Measurements from ENCODE around the gene SLC24A4.
"Not testable (repeated sequence)": the region's sequence is repeated elsewhere in the genome, so short reads cannot be mapped to it uniquely, and the experiment has no call there.

Gene SLC24A4

DNA sequence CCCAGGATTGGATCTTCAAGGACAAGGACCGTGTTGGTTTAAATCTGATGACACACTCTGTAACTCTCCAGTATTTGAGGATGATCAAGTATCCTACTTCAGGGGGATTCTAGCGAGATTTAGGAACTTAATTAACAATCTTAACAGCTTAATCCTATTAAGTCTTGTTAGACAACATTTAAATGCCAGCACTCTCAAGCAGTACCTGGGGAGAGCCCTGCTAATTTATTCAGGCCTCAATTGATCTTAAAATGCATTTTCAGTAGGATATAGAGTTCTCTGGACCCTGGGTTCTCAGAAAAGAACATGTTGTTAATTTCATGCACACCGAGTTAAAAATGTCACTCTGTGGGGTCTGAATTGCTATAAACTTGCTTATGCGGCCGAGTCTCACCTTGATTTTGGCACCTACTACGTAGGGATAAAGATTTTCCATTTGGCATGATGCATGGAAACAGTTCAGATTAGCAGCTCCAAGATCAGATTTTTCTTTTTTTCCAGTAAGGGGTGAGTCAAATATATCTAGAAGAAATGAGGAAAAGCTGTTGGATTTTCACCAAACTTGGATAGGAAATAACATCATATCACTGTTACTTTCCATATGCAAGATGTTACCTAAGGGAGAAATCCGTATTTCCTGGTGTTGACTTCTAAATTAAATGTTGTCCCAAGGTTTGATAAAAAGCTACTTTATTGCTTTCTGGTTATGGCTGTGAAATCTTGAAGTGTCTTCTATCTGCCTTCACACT, 76.1 kb downstream of the SLC24A4 start:
- H2AK5ac ChIP-seq (ENCODE audit: low read depth, low read length) = no peak overlapping the region
- no peak overlapping the region for H2BK12ac ChIP-seq (ENCODE audit: low read length)
- H3K9me3 ChIP-seq (replicated peaks in 1 of 2; ENCODE audit: control insufficient read depth in 2 of 2, insufficient read depth in 1 of 2, low read depth in 1 of 2, low read length in 2 of 2) = peaks cover 0 to 3% of the 10 kb centered on the region in 2 donors
- H3K27ac ChIP-seq (replicated peaks; ENCODE audit: low read length) = no peak overlapping the region
- H3K79me1 ChIP-seq (ENCODE audit: low read depth, low read length) = no peaks in the 10 kb centered on the region
- H3K18ac ChIP-seq (ENCODE audit: low read length) = no peak overlapping the region
- peaks cover 0 to 3% of the 10 kb centered on the region in 2 donors for H3K4me1 ChIP-seq (ENCODE audit: control insufficient read depth in 2 of 2, insufficient read depth in 1 of 2, low read depth in 1 of 2, low read length in 2 of 2)
- no peak overlapping the region for H3K4ac ChIP-seq (ENCODE audit: low read length)
- H3K36me3 ChIP-seq (replicated peaks in 1 of 2; ENCODE audit: control insufficient read depth in 2 of 2, insufficient read depth in 2 of 2, low read length in 2 of 2) = no peaks in the 10 kb centered on the region
- no peak overlapping the region for H2BK5ac ChIP-seq (ENCODE audit: low read length)
- no CpG with 5 or more reads among the region's 7 CpGs for WGBS, 2 donors (ENCODE audit: extremely low coverage in 2 of 2, insufficient read length in 2 of 2, insufficient replicate concordance in 1 of 2)
- H2AFZ ChIP-seq (ENCODE audit: low read length) = no peak overlapping the region
- DNase-seq (ENCODE audit: low spot score) = no peak
- H4K91ac ChIP-seq (ENCODE audit: low read depth, low read length, poor library complexity) = no peak overlapping the region
- no peak overlapping the region for H3K4me3 ChIP-seq (ENCODE audit: low read length in 2 of 2)
- H3K9ac ChIP-seq (ENCODE audit: low read depth, low read length, poor library complexity) = no peak overlapping the region
- H3K23ac ChIP-seq (ENCODE audit: low read depth, low read length, poor library complexity) = no peak overlapping the region
- H3K4me2 ChIP-seq (ENCODE audit: insufficient read depth, low read length, poor library complexity, severe bottlenecking) = no peak overlapping the region
- H4K8ac ChIP-seq (ENCODE audit: low read depth, low read length) = no peak overlapping the region
- peaks cover 0 to 10% (median 0%) of the 10 kb centered on the region in 3 experiments for H3K27me3 ChIP-seq (ENCODE audit: control insufficient read depth in 3 of 3, insufficient read depth in 3 of 3, low read depth in 1 of 3, low read length in 3 of 3)
- H3K14ac ChIP-seq (ENCODE audit: low read length) = no peak overlapping the region
- H2BK120ac ChIP-seq (ENCODE audit: low read depth, low read length) = no peak overlapping the region
- no peak overlapping the region for H2BK15ac ChIP-seq (ENCODE audit: low read length)

DNA sequence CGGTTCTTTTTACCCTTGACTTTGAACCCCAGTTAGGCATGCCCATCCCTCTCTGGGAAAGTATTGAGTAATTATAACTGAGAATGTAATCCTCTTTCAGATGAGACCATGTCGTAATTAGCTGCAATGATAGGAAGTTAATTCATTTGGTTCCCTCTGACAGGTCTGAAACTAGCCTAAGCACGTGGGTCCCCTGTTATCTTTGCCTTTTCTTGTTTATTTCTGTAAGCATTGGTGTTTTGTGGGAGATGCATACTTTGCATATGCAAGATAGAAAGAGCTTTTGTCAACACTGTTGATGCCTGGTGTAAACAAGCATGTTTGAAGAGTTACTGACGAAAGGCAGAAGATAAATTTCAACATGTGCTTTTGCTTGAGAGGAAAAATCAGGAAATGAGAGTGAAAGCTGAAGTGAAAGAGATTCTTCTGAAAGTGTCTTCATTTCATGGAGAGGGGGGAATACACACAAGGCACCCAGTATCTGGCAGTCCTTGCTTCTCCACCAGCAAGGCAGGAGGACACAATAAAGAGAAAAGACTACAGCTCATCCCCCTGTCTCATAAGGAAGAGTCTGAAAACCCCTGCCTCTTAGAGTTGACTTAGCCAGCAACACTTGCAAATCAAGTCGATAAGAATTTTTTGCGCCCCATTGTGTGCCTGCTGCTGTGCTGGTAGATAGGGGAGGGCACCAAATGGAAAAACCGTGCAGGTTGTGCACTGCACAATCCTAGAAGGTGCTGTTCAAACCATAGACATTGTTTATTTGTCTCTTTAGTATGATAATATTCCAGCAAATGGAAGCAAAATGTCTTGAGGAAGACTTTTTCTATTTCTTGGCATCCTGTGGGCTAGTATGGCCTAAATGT, 77.8 kb downstream of the SLC24A4 start:
- DNase-seq (ENCODE audit: low spot score) = no peak
- peaks cover 0 to 10% (median 0%) of the 10 kb centered on the region in 3 experiments for H3K27me3 ChIP-seq (ENCODE audit: control insufficient read depth in 3 of 3, insufficient read depth in 3 of 3, low read depth in 1 of 3, low read length in 3 of 3)
- no CpG with 5 or more reads among the region's 7 CpGs for WGBS, 2 donors (ENCODE audit: extremely low coverage in 2 of 2, insufficient read length in 2 of 2, insufficient replicate concordance in 1 of 2)

DNA sequence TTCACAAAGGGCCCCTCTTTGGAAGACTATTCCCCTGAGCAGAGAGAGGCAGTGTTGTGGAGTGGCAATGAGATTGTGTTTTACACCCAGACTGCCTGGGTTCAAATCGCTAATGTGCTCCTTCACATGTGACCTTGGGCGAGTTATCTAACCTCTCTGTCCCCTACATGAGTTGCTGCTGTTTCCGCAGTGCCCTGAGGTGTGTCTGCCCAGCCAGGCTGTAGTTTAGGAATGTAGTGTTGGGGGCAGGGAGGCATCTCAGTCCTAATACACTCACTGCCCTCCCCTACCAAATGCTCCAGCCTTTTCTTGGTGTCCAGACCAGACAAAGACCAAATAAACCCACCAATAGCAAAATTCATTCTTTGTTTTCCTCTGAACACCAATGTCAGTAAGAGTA, 78.6 kb downstream of the SLC24A4 start:
- no peak overlapping the region for H2BK120ac ChIP-seq (ENCODE audit: low read depth, low read length)
- WGBS, 2 donors (ENCODE audit: extremely low coverage in 2 of 2, insufficient read length in 2 of 2, insufficient replicate concordance in 1 of 2) = no CpG with 5 or more reads among the region's 3 CpGs
- no peak overlapping the region for H2BK5ac ChIP-seq (ENCODE audit: low read length)

More for the DNA sequence above, 77.8 kb downstream of the SLC24A4 start:
- H3K14ac ChIP-seq (ENCODE audit: low read length) = no peak overlapping the region
- no peak overlapping the region for H2BK15ac ChIP-seq (ENCODE audit: low read length)
- H2BK12ac ChIP-seq (ENCODE audit: low read length) = no peak overlapping the region
- no peaks in the 10 kb centered on the region for H3K36me3 ChIP-seq (replicated peaks in 1 of 2; ENCODE audit: control insufficient read depth in 2 of 2, insufficient read depth in 2 of 2, low read length in 2 of 2)
- H3K79me1 ChIP-seq (ENCODE audit: low read depth, low read length) = no peaks in the 10 kb centered on the region
- H4K8ac ChIP-seq (ENCODE audit: low read depth, low read length) = no peak overlapping the region
- H2BK120ac ChIP-seq (ENCODE audit: low read depth, low read length) = no peak overlapping the region
- H3K4ac ChIP-seq (ENCODE audit: low read length) = no peak overlapping the region
- H3K23ac ChIP-seq (ENCODE audit: low read depth, low read length, poor library complexity) = no peak overlapping the region
- H3K4me1 ChIP-seq (ENCODE audit: control insufficient read depth in 2 of 2, insufficient read depth in 1 of 2, low read depth in 1 of 2, low read length in 2 of 2) = peaks cover 0 to 3% of the 10 kb centered on the region in 2 donors
- no peak overlapping the region for H3K4me2 ChIP-seq (ENCODE audit: insufficient read depth, low read length, poor library complexity, severe bottlenecking)
- H2AFZ ChIP-seq (ENCODE audit: low read length) = no peak overlapping the region
- no peak overlapping the region for H3K27ac ChIP-seq (replicated peaks; ENCODE audit: low read length)
- peaks cover 0 to 3% of the 10 kb centered on the region in 2 donors for H3K9me3 ChIP-seq (replicated peaks in 1 of 2; ENCODE audit: control insufficient read depth in 2 of 2, insufficient read depth in 1 of 2, low read depth in 1 of 2, low read length in 2 of 2)
- no peak overlapping the region for H2BK5ac ChIP-seq (ENCODE audit: low read length)
- no peak overlapping the region for H3K9ac ChIP-seq (ENCODE audit: low read depth, low read length, poor library complexity)
- H2AK5ac ChIP-seq (ENCODE audit: low read depth, low read length) = no peak overlapping the region
- no peak overlapping the region for H4K91ac ChIP-seq (ENCODE audit: low read depth, low read length, poor library complexity)
- H3K4me3 ChIP-seq (ENCODE audit: low read length in 2 of 2) = no peak overlapping the region
- no peak overlapping the region for H3K18ac ChIP-seq (ENCODE audit: low read length)

DNA sequence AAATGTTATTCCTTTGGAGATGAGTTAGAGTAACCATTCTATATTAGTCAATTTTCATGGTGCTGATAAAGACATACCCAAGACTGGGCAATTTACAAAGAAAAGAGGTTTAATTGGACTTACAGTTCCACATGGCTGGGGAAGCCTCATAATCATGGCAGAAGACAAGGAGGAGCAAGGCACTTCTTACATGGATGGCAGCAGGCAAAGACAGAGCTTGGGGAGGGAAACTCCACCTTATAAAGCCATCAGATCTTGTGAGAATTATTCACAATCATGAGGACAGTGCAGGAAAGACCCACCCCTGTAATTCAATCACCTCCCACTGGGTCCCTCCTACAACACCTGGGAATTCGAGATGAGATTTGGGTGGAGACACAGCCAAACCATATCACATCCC, 79.5 kb downstream of the SLC24A4 start:
- WGBS, 2 donors (ENCODE audit: extremely low coverage in 2 of 2, insufficient read length in 2 of 2, insufficient replicate concordance in 1 of 2) = no CpG with 5 or more reads among the region's 1 CpG

More for the DNA sequence above, 78.6 kb downstream of the SLC24A4 start:
- no peak overlapping the region for H3K4ac ChIP-seq (ENCODE audit: low read length)
- H3K4me3 ChIP-seq (ENCODE audit: low read length in 2 of 2) = no peak overlapping the region
- H3K18ac ChIP-seq (ENCODE audit: low read length) = no peak overlapping the region
- H4K8ac ChIP-seq (ENCODE audit: low read depth, low read length) = no peak overlapping the region
- H2AK5ac ChIP-seq (ENCODE audit: low read depth, low read length) = no peak overlapping the region
- H2BK12ac ChIP-seq (ENCODE audit: low read length) = no peak overlapping the region
- no peaks in the 10 kb centered on the region for H3K79me1 ChIP-seq (ENCODE audit: low read depth, low read length)
- no peak overlapping the region for H3K27ac ChIP-seq (replicated peaks; ENCODE audit: low read length)
- H3K9ac ChIP-seq (ENCODE audit: low read depth, low read length, poor library complexity) = no peak overlapping the region
- no peak overlapping the region for H3K4me2 ChIP-seq (ENCODE audit: insufficient read depth, low read length, poor library complexity, severe bottlenecking)
- no peak overlapping the region for H2AFZ ChIP-seq (ENCODE audit: low read length)
- H4K91ac ChIP-seq (ENCODE audit: low read depth, low read length, poor library complexity) = no peak overlapping the region
- H3K36me3 ChIP-seq (replicated peaks in 1 of 2; ENCODE audit: control insufficient read depth in 2 of 2, insufficient read depth in 2 of 2, low read length in 2 of 2) = no peaks in the 10 kb centered on the region
- no peak overlapping the region for H3K23ac ChIP-seq (ENCODE audit: low read depth, low read length, poor library complexity)
- H3K14ac ChIP-seq (ENCODE audit: low read length) = no peak overlapping the region
- no peak for DNase-seq (ENCODE audit: low spot score)
- H3K4me1 ChIP-seq (ENCODE audit: control insufficient read depth in 2 of 2, insufficient read depth in 1 of 2, low read depth in 1 of 2, low read length in 2 of 2) = peaks cover 0 to 3% of the 10 kb centered on the region in 2 donors
- H3K9me3 ChIP-seq (replicated peaks in 1 of 2; ENCODE audit: control insufficient read depth in 2 of 2, insufficient read depth in 1 of 2, low read depth in 1 of 2, low read length in 2 of 2) = peaks cover 0 to 5% of the 10 kb centered on the region in 2 donors
- H2BK15ac ChIP-seq (ENCODE audit: low read length) = no peak overlapping the region
- H3K27me3 ChIP-seq (ENCODE audit: control insufficient read depth in 3 of 3, insufficient read depth in 3 of 3, low read depth in 1 of 3, low read length in 3 of 3) = peaks cover 0 to 10% (median 0%) of the 10 kb centered on the region in 3 experiments

More for the DNA sequence above, 79.5 kb downstream of the SLC24A4 start:
- H3K9me3 ChIP-seq (replicated peaks in 1 of 2; ENCODE audit: control insufficient read depth in 2 of 2, insufficient read depth in 1 of 2, low read depth in 1 of 2, low read length in 2 of 2); H3K4ac ChIP-seq (ENCODE audit: low read length); DNase-seq (ENCODE audit: low spot score); H2BK5ac ChIP-seq (ENCODE audit: low read length); H3K27ac ChIP-seq (replicated peaks; ENCODE audit: low read length); H3K9ac ChIP-seq (ENCODE audit: low read depth, low read length, poor library complexity); H3K79me1 ChIP-seq (ENCODE audit: low read depth, low read length); H2BK12ac ChIP-seq (ENCODE audit: low read length); H2BK120ac ChIP-seq (ENCODE audit: low read depth, low read length); H3K36me3 ChIP-seq (replicated peaks in 1 of 2; ENCODE audit: control insufficient read depth in 2 of 2, insufficient read depth in 2 of 2, low read length in 2 of 2); H2AFZ ChIP-seq (ENCODE audit: low read length); H2BK15ac ChIP-seq (ENCODE audit: low read length); H3K14ac ChIP-seq (ENCODE audit: low read length); H3K23ac ChIP-seq (ENCODE audit: low read depth, low read length, poor library complexity); H4K8ac ChIP-seq (ENCODE audit: low read depth, low read length); H3K4me3 ChIP-seq (ENCODE audit: low read length in 2 of 2); H3K18ac ChIP-seq (ENCODE audit: low read length); H4K91ac ChIP-seq (ENCODE audit: low read depth, low read length, poor library complexity); H3K4me1 ChIP-seq (ENCODE audit: control insufficient read depth in 2 of 2, insufficient read depth in 1 of 2, low read depth in 1 of 2, low read length in 2 of 2); H2AK5ac ChIP-seq (ENCODE audit: low read depth, low read length); H3K4me2 ChIP-seq (ENCODE audit: insufficient read depth, low read length, poor library complexity, severe bottlenecking): not testable (repeated sequence)
- H3K27me3 ChIP-seq (ENCODE audit: control insufficient read depth in 3 of 3, insufficient read depth in 3 of 3, low read depth in 1 of 3, low read length in 3 of 3) = peaks cover 0 to 10% (median 0%) of the 10 kb centered on the region in 3 experiments
